Measurements from ENCODE around the gene PRCC.

DNA sequence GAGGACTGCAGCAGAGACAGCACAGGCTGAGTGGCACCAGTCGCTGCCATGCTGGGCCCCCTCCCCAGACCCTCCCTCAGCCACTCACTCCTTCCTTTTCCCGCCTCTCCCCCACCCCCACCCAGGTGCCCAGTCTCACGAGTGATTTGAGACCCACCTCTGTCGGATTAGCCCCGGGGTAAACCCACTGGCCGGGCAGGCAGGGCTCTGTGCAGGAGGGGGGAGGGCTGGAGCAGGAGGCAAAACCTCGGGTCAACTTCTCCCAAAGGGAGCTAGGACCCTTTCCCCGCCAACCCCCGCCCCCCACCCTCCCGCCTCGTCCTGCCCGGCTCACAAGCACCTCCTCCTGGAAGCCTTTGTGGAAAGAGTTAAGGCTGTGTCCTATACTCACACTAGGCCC, 23.0 kb upstream of the PRCC start:
- TF ChIP-seq, protein P1, sequence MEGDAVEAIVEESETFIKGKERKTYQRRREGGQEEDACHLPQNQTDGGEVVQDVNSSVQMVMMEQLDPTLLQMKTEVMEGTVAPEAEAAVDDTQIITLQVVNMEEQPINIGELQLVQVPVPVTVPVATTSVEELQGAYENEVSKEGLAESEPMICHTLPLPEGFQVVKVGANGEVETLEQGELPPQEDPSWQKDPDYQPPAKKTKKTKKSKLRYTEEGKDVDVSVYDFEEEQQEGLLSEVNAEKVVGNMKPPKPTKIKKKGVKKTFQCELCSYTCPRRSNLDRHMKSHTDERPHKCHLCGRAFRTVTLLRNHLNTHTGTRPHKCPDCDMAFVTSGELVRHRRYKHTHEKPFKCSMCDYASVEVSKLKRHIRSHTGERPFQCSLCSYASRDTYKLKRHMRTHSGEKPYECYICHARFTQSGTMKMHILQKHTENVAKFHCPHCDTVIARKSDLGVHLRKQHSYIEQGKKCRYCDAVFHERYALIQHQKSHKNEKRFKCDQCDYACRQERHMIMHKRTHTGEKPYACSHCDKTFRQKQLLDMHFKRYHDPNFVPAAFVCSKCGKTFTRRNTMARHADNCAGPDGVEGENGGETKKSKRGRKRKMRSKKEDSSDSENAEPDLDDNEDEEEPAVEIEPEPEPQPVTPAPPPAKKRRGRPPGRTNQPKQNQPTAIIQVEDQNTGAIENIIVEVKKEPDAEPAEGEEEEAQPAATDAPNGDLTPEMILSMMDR (IDR thresholded peaks at IDR 0.05; ENCODE audit: control extremely low read depth in 1 of 3, insufficient read depth in 1 of 3, low read depth in 1 of 3, low read length in 3 of 3) = no peak
- TF ChIP-seq POLR2A (IDR thresholded peaks at IDR 0.05; ENCODE audit: control extremely low read depth in 1 of 2, low read depth in 2 of 2, low read length in 2 of 2) (no peak), EP300 (IDR thresholded peaks at IDR 0.05; ENCODE audit: borderline replicate concordance in 1 of 2, low read depth in 2 of 2, low read length in 2 of 2) (no peak), CHD2 (IDR thresholded peaks at IDR 0.05; ENCODE audit: low read length) (no peak), EZH2 (IDR thresholded peaks at IDR 0.05; ENCODE audit: low read depth, low read length, severe bottlenecking) (no peak), POLR2AphosphoS5 (IDR thresholded peaks at IDR 0.05; ENCODE audit: low read depth, low read length) (no peak), ZNF274 (IDR thresholded peaks at IDR 0.05; ENCODE audit: borderline replicate concordance, extremely low read depth, low read length) (no peak), SAP30 (IDR thresholded peaks at IDR 0.05; ENCODE audit: insufficient read depth, insufficient replicate concordance, low read length) (no peak), RAD21 (IDR thresholded peaks at IDR 0.05 in 1 of 2, conservative IDR thresholded peaks at IDR 0.05 in 1 of 2; ENCODE audit: low read depth in 2 of 2, low read length in 2 of 2) (no peak), TAF1 (IDR thresholded peaks at IDR 0.05; ENCODE audit: low read depth, low read length) (no peak)
